Erythroblast (primary cell): ENCODE data around the gene NPLOC4.

ENCODE experiments used
- GATA1 ChIP-seq: IDR thresholded peaks from 2 replicates; pipeline ENCODE4 v1.6.1; 2011; ENCODE audit warnings: low read depth, mild to moderate bottlenecking, control low read depth, low read length, moderate library complexity
- POLR2A ChIP-seq: IDR thresholded peaks from 2 replicates; pipeline ENCODE4 v1.6.1; 2011; ENCODE audit warnings: mild to moderate bottlenecking, low read length

GRCh38 chr17:81529437-81529803 lies 107.5 kb downstream of the NPLOC4 start:
- TF ChIP-seq POLR2A (no peak), GATA1 (no peak)
